Esophagus muscularis mucosa (tissue), 4 donors: ENCODE results near the gene TSEN2.

Experiments
- CTCF ChIP-seq, 3 experiments: fragments of 200-600 bp in 2 of 3; fragments of 450-650 bp in 1 of 3; sonication (generic) in 2 of 3; IDR thresholded peaks; one replicate each; pipeline ENCODE4 v1.5.1; 2017 to 2019; ENCODE audit warnings: antibody characterized with exemption in 3 of 3, mild to moderate bottlenecking in 2 of 3, moderate library complexity in 1 of 3
- EP300 ChIP-seq: sonication (generic); formaldehyde crosslinking; IDR thresholded peaks from one replicate; pipeline ENCODE4 v1.6.1; 2017; ENCODE audit warnings: antibody characterized with exemption
- POLR2A ChIP-seq: fragments of 450-650 bp; IDR thresholded peaks from one replicate; pipeline ENCODE4 v1.6.1; 2017; ENCODE audit warnings: antibody characterized with exemption, moderate library complexity, mild to moderate bottlenecking, low read depth
- POLR2AphosphoS5 ChIP-seq, 2 donors: sonication (generic); formaldehyde crosslinking; IDR thresholded peaks; one replicate each; pipeline ENCODE4 v1.6.1; 2017; ENCODE audit warnings: antibody characterized with exemption in 2 of 2

DNA sequence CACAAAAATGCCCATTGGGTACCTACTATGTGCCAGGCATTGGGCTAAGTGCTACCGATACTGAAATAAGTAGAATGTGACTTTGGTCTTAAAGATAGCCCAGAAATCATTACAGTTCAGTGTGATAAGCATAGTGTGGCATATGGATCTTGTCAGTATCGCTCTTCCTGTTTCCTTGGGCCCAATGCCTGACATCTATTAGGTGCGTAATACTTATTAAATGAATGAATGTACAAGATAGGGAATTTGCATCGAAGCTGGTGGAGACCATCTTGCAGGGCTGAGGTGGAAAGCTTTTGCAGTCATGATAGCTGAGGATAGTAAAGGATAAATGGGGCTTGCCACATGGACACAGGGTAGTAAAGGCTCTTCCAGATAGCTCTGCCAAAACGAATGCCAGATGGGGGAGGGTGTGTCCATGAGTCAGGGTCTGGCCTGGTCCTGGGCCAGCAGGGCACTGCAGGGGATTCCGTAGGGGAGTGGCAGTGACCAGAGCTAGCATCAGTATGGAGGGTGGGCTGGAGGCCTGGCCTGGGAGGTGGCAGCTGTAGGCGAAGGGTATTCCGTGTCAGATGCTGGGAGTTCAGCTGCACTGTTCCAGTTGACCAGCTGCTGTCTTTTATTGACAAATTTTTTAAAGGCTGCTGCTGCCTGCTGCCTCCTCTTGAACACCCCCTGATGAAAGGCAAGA, 23.5 kb downstream of the TSEN2 start:
- TF ChIP-seq POLR2A (no peak), EP300 (no peak), CTCF (IDR thresholded peaks at IDR 0.05) (no peak), POLR2AphosphoS5 (IDR thresholded peaks at IDR 0.05) (no peak)
